ENCODE measurements around the gene DIPK1C.
A peak's percentile ranks its signal among the peaks of the same experiment; 100 is the strongest.

Gene DIPK1C

DNA sequence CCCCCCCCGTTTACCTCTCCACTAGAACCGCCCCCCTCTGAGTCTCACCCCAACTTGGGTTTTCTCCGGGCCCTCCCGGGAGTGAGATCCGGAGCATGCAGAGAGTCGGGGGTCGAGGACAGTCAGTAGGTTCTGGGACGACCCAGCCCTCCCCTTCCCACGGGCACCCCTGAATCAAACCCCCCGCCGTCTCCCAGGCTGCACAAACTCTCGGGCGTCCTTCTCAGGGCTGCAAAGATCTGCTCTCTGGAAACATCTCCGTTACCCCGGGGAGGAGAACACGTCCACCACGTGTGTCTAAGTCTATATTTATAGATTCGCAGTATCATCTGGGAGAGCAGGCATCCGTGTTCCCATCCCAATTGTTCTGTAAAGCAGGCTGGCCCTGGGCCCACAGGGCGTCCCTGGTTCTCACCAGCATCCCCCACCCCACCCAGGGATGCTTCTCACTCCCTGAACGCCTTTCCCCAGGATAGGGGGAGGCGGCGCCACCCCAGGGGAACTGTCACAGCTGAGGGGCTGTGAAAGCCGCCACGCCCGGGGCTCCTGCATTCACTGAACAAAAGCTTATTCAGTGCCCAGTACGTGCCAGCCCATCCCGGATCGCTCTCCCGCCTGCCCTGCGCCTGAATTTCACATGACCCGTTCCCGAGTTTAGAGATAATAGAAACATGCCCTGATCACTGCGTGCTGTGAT lies 765 bp upstream of the DIPK1C start:
- peak; percentile 72 to 96 (median 86) for DNase-seq
- intact Hi-C loops (cut with DNase I) = no loop called here

DNA sequence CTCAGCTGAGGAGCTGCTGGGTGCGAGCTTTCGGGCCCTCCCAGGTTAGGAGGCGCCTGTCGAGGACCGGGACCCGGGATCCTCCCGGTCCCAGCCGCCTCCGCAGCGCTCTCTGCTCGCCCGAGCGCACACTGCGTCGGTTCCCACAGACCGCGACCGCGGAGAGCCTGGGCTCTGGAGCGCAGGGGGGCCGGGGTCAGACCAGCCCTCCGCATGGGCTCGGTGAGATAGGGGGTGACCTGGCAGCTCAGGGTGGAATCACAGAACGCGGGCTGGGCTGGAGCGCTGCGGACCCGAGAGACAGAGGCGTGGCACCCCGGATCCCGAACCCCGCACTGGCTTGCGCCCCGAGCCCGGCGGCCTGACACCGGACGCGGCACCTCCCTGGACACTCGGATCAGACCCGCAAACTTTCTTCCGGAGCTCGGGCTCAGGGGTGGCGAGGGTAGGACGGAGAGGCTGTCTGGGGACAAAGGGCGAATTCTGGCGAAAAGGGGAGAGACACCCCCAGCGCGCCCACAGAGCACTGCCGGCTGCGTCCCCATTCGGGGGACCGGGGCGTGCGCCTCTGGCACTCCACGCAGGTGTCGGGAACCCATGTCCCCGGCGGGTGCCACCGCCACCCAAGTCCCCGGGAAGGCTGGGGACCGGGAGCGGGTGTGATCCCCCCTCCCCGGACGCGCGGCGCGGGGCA lies 612 bp downstream of the DIPK1C start:
- intact Hi-C loops (cut with DNase I) = no loop called here
- peak in 34 of 42 donors; percentile 13 to 77 (median 48) for DNase-seq

DNA sequence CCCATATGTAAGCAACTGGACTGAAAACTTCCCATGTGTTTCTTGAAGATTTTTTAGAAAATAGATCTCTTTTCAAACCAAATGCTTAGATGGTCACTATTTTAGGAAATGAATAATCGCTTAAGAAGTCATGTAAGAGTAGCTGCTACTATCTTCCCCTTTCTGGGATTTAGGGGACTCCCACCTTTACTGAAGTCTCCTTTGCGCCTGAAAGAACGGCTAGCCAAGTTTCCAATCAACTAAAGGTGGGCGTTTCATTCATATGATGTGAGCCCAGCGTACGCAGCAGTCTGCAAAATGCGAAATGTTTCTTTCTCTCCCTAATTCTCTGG lies 1.1 kb downstream of the DIPK1C start:
- no peak for DNase-seq
- intact Hi-C loops (cut with DNase I) = no loop called here

DNA sequence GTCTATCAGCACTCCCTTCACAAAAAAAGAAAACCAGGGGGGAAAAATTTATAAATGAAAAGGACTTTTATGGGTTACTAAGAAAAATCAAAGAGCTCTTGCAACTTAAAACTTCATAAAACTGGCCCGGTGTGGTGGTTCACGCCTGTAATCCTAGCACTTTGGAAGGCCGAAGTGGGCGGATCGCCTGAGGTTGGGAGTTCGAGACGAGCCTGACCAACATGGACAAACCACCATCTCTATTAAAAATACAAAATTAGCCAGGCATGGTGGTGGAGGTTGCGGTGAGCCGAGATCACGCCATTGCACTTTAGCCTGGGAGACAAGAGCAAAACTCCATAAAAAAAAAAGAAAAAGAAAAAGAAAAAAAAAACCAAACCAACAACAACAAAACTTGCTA lies 1.7 kb downstream of the DIPK1C start:
- peak in 4 of 42 donors; percentile 13 to 48 (median 24) for DNase-seq
- intact Hi-C loops (cut with DNase I) = no loop called here

DNA sequence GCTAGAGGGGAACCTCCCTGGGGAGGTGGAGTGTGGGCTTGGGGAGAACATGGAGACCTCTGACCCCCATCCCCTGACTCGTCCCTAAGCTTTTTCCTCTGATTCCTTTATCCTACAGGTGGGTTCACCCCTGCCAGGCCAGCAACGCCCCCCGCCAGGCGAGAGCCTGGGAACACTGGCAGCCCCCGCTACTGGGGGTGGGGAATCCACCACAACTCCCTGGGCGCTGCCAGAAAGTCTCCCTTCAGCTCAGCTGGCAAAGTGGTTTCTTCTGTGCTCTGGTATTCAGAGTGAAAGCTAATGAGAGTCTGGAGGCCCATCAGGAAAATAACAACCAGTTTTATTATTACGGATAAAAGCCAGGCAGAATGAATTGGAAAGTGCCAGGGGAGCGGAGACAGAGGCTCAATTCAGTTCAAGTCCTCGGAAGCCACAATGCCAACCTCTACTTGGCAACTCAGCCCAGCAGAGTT lies 2.8 kb downstream of the DIPK1C start:
- intact Hi-C loops (cut with DNase I) = loop anchor here (5.0 kb wide), 1 partner anchor 42 kb away; no protein-coding TSS in a partner anchor
- peak; percentile 36 to 89 (median 71) for DNase-seq

DNA sequence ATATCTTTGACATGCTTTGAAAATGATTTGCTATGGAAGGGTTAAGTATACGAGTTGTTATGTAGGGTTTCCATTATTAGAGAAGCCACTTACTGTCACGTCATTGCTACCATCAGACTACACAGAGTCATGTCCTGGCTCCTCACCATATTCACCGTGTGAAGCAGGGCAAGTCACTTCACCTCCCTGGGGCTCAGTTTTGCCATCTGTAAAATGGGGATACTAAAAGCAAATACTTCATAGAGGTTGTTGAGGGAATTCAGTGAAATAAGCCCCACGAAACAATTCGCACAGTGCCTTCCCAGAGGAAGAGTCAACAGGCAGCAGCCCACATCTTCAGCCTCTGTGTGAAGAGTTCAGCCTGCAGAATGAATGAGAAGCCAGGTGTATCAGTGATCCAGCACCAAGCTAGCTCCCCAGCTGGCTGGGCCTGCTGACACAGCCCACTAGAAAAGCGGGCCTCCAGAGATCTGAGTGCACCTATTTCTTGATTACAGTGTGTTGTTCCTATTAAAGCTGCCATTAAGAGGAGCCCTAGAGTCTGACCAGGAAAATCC lies 3.4 kb downstream of the DIPK1C start:
- peak in 2 of 42 donors; percentile 9 to 15 for DNase-seq
- intact Hi-C loops (cut with DNase I) = loop anchor here (5.0 kb wide), 1 partner anchor 41 kb away; no protein-coding TSS in a partner anchor

DNA sequence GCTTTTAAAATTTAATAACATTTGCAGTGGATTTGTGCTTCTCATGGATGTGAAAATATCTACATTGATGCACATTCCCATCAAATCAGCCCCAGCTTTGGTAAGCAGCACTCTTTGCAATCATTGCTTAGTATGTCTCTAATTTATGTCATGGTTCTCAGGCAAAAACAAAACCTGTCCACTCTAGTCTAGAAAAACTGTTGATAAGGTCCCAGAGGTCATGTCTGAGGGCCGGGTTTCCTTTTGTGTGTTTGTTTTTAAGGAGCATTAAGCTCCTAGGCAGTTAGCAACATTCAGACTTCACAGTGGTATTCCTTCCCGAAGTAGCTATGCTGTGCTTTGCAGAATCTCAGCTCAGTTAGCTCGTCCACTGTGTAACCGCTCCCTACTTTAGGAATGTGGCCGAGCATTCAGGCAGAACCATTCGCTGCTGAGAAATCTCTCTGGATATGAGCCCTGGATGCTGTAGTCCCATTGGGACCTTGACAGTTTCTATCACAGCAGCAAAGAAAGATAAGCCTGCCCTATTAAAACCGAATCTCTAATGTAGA lies 4.0 kb downstream of the DIPK1C start:
- intact Hi-C loops (cut with DNase I) = loop anchor here (5.0 kb wide), 1 partner anchor 41 kb away; no protein-coding TSS in a partner anchor
- peak in 4 of 42 donors; percentile 2 to 50 (median 10) for DNase-seq

DNA sequence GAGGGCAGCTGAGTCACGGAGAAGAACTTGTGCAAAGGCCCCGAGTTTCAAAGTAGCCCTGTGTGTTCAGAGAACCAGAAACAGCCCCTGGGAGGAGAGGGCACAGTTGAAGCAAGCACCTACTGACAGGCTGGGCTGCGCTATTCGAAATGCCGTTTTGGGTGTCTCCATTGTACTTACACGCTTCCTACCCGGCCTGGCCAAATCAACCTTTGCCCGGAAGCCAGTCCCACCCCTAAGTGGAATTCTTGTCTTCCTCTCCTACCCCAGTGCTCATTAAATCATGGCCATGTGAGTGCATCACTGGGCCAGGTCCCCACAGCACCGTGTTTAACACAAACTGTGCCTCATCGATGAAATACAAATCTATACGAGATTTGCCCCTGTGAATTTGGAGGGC lies 6.0 kb downstream of the DIPK1C start:
- intact Hi-C loops (cut with DNase I) = loop anchor here (5.0 kb wide), 1 partner anchor 39 kb away; no protein-coding TSS in a partner anchor
- peak in 5 of 42 donors; percentile 8 to 32 (median 16) for DNase-seq

DNA sequence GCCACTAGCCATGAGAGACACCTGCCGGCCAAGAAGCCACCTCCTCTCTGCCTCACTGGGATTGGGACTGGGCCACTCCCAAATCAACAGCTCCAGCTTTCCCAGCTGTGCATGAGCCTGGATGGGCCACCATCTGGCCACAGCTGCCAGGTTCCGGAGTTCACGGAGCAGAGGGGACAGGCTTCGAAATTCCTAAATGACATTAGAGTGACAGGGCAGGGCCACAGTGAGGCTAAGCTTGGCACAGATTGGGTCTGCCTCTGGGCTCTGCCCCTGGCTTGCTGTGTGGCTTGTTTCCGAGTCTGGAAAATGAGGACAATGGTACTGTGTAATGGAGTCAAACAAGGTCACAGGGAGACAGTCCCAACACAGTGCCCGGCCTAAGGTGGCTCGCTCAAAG lies 6.5 kb downstream of the DIPK1C start:
- intact Hi-C loops (cut with DNase I) = loop anchor here (5.0 kb wide), 1 partner anchor 38 kb away; no protein-coding TSS in a partner anchor
- DNase-seq = peak in 40 of 42 donors; percentile 20 to 87 (median 67)

DNA sequence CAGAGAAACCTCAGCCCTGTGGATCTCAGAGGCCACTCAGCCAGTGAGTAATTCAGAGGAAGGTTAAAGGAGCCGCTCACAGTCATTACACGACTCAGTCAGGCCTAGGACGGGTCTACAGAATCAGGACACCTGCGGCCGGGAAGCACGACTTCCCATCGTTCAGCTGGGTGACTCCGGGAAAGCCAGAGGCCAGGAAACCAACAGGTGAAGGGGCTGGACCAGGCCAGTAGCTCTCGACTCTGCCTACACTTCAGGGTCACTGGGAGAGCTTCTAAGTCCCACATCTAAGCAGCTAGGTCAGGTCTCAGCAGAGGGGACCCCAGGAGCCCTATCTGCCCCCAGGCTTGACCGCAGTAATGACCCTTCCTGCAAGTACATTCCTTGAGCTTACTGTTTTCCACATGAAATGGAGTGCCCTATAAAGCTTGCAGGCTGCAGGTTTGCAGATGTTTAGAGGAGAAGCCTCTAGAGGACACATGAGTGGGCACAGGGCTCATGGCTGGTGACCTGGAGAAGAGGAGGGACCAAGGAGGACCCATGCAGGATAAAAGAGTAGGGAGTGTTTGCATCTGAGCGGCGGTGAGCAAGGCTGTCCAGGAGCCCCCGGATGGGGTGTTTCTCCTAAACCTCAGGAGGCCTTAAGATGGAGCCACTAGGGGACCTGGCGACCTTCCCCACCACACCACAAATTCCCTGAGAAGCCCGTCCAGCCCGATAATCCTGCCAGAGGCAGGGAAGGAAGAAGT lies 9.5 kb downstream of the DIPK1C start:
- intact Hi-C loops (cut with DNase I) = no loop called here

DNA sequence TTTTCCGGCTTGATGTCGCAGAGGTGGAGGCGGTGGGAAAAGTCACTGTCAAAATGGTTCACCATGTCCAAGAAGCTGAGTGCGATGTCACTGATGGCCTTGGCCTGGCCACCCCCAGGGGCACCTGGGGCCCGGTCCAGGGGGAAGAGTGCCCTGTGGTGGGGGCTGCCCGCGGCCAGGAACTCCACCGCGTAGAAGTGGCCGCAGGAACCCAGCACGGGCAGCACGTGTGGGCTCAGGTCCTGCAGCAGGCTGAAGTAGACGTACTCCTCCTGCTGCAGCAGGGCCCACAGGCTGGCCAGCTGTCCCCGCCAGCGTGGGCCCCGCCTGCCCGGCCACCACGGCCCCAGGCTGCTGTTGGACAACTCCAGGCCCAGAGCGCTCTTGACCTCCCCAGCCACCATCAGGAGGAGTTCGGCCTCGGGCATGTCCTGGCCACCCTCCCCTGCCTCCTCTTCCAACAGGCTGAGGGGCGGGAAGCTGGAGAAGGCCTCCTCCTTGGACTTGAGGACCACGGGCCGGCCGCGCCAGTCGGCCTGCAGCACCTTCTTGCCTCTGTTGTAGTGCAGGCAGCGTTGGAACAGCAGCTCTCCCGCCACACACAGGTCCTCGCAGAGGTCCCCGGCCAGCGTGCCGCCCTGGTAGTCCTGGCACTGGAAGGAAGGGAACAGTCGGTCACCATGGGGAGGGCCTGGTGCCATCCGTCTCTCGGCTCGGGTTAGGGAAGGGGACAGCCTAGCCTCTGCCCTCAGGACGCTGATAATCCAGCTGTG lies 10.3 kb downstream of the DIPK1C start:
- intact Hi-C loops (cut with DNase I) = no loop called here
- DNase-seq = peak in 7 of 42 donors; percentile 6 to 37 (median 14)

More for the DNA sequence above, 9.5 kb downstream of the DIPK1C start:
- peak in 7 of 42 donors; percentile 7 to 36 (median 9) for DNase-seq

DNA sequence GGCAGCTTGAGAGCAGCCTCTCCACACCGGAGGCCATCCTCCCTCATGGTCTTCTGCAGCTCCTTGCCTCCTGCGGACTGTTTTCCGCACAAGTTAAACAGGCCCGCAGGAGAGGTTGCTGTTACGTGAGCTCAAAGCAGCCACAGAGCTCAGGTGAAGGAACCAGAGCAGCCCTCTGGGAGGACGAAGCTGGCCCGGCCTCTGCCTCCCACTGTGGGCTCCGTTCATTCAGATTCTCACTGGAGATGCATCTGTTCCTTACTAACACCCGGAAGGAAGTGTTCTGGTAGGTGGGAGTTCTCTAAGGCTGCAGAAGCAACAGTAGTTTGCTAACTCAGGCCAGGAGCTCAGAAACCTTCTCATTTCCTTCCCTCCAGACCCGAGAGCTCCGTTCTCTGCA lies 10.9 kb downstream of the DIPK1C start:
- intact Hi-C loops (cut with DNase I) = no loop called here

DNA sequence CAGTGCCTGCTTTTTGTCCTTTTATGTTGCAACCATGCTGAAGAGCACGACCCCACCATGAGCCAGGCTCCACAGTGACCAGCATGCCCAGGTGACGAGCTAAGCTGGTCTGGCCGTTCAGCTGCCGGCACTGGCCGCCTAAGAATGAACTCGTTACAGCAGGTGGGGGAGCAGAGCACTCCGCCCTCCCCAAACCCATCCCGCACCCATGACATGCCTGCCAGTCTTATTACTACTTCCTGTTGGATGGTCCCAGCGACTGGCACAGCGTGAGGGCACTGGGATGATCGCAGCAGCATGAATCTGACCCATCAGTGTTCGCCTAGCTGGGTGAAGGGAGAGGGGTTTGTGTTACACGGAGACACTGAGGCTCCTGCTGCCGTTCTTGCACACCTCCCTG lies 11.5 kb downstream of the DIPK1C start:
- DNase-seq = peak in 7 of 42 donors; percentile 4 to 41 (median 15)
- intact Hi-C loops (cut with DNase I) = no loop called here

More for the DNA sequence above, 10.9 kb downstream of the DIPK1C start:
- DNase-seq = peak in 6 of 42 donors; percentile 4 to 37 (median 10)

DNA sequence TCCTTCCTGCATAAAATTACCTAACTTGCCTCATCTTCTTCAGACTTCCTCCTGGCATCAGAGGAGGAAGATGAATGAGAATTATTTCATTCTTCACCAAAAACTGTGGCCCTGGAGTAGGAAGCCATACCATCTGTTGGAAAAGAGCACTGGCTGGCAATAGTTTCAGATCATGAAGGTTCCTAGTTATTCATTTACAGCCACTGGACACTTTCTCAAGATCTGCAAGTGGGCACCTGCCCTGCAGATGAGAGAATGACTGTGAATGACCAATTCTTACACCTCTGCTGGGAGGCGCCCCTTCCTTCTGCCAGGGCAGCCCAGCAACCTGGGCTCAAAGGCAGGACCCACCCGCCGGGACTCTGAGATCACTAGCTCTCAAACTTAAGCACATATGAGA lies 13.0 kb downstream of the DIPK1C start:
- intact Hi-C loops (cut with DNase I) = no loop called here
- peak in 2 of 42 donors; percentile 26 to 39 for DNase-seq

DNA sequence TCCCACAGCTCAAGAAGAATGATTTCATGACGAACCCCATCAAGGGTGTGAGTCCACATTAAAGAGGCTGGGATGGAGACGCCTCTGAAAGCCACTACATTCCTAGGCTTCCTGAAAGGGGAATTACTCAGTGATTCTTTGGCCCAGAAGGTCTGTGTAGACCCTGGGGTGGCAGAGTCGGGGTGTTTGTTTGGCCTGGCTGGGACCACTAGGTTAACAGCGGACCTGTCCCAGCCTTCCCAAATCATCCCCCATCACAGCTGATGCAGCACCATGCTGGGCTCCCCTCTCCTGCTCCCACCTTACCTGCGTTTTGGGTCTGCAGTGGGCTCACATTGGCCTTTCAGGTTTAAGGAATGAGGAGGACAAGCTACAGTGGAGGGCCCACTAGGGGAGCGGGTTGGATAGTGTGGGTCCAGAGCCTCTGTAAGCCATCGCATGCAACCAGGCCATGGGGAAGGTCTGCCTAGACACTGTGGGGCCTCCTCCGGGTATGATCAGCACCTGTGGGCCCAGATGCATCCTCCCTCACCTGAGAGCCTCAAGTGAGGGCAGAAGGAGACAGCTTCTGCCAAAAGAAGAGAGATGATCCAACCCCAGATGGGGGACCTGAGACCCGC lies 16.2 kb downstream of the DIPK1C start:
- intact Hi-C loops (cut with DNase I) = no loop called here
- DNase-seq = peak in 1 of 42 donors; percentile 27

DNA sequence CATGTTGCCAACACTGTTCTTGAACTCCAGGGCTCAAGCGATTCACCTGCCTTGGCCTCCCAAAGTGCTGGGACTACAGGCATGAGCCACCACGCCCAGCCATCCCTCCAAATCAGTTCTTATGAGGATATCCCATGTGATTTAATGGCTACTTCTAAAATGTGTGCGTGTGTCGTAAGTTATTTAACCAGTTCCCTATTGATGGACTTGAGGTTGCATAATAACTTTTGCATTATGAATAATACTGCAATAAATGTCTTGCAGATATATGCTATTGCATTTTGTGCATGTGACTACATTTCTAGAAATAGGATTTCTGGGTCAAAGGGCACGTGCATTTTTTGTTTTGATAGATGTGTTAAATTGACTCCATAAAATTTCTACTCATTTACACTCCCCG lies 19.0 kb downstream of the DIPK1C start:
- intact Hi-C loops (cut with DNase I) = no loop called here
- no peak for DNase-seq

DNA sequence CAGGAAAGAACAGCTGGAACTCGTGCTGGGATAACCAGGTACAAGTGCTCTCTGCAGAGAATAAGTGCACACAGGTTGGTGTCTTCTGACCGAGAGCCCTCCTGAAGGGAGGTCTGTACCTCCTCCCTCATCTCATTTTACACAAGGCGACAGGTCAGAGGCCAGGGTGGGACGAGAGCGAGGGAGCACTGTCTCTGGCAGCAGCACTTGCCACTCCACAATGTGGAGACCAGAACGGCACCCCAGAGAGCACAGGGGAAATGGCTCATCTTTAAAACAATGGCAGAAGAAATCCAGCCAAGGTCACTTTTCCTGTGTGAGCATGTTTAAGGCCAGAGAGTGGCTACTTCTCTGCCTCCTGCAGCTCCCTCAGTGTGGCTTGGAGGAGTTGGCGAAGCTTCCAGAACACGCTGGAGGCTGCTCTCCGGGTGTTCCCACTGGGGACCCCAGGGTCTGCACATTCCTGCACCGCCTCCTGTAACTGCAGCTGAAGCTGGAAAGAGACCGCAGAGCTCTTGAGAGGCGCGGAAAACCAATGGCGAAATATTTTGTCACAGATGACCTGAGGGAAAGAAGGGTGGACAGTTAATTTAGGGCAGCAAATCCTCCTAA lies 20.8 kb downstream of the DIPK1C start:
- intact Hi-C loops (cut with DNase I) = no loop called here
- DNase-seq = no peak

All from head of caudate nucleus (tissue), 42 donors.